Left lung (tissue), 10 donors: Measurements from ENCODE around the gene TRERF1. TPM values are rescaled to one million over a fixed set of nuclear protein-coding genes. Genes with fewer than 3 reads are reported as not detected.

Experiments used
- ATAC-seq: fragments of 200-7000 bp; cut with Tn5 transposase; one replicate; pipeline ENCODE4 v1.9.1; 2020; ENCODE audit warnings: moderate library complexity
- DNase-seq, 4 donors: peaks; one replicate each; pipeline ENCODE4 v3.0.0-alpha.2; 2013 to 2020
- H3K27ac ChIP-seq, 2 donors: fragments of 200-600 bp; sonication (generic) in 1 of 2; one replicate each; pipeline versions ENCODE4 v1.5.0 to v1.8.0; 2020 to 2021
- H3K27me3 ChIP-seq, 2 donors: fragments of 200-600 bp; sonication (generic) in 1 of 2; one replicate each; pipeline versions ENCODE4 v1.5.0 to v1.8.0; 2020 to 2021
- H3K36me3 ChIP-seq, 2 donors: fragments of 200-600 bp; sonication (generic) in 1 of 2; one replicate each; pipeline versions ENCODE4 v1.5.0 to v1.8.0; 2020 to 2021
- H3K4me1 ChIP-seq, 2 donors: fragments of 200-600 bp; one replicate each; pipeline ENCODE4 v1.8.0; 2021
- H3K4me3 ChIP-seq, 2 donors: fragments of 200-600 bp; sonication (generic) in 1 of 2; one replicate each; pipeline versions ENCODE4 v1.5.0 to v1.8.0; 2020 to 2021; ENCODE audit warnings: mild to moderate bottlenecking in 1 of 2
- H3K9me3 ChIP-seq, 2 donors: fragments of 200-600 bp; sonication (generic) in 1 of 2; one replicate each; pipeline versions ENCODE4 v1.5.0 to v1.8.0; 2020 to 2021
- intact Hi-C, 2 donors: fragments of 100-400 bp; cut with DNase I; formaldehyde crosslinking; loops; one replicate each; pipeline versions ENCODE4 v1.11.2 to v1.14.2; 2022
- polyA plus RNA-seq, 6 donors: library from polyadenylated mRNA; unstranded; fragments of 120-200 nt; gene quantifications; one replicate each; pipeline ENCODE4 v1.2.1, GENCODE V29; 2013; ENCODE audit not compliant: insufficient read length in 6 of 6
- total RNA-seq, 2 donors: library from RNA; stranded (reverse); fragmentation: NEBNext Ultra II Directional; extraction: Animal tissue kit (Norgen Biotek cat#: 25700); gene quantifications; one replicate each; pipeline ENCODE4 v1.2.1, GENCODE V29; 2021
- TF ChIP-seq, protein P1 (sequence below), 2 donors: fragments of 200-600 bp; sonication (generic) in 1 of 2; IDR thresholded peaks; one replicate each; pipeline versions ENCODE4 v1.5.0 to v1.8.0; 2021; ENCODE audit warnings: antibody characterized with exemption in 2 of 2
- donor health status: DM: no; HTN: yes; CAD: no.
- donor health status: DM: no; HTN: no; CAD: no.

The TRERF1 gene
- total and polyA plus RNA-seq, 8 donors, result 3.7 to 24.9 (median 20.7) TPM

DNA sequence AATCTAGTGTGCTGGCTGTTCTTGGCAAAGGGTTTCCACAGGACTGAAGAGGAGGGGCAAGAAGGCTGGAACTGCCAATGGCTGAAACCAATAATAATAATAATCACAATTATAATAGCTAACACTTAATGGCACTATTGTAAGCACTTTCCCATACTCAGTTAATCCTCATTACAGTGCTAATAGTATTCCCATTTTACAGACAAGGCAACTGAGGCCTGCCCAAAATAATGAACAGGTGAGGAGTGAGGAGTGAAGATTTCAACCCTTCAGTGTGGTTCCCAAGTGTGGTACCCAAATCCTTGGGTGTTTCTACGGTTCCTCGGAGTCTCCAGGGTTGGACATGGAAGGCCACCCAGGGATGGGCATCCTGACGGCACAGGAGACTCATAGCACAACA is 69.9 kb downstream of the TRERF1 start:
- intact Hi-C loops, result no loop called here
- Histone ChIP-seq H3K27me3 (no peaks in the 10 kb centered on the region), H3K9me3 (no peaks in the 10 kb centered on the region), H3K36me3 (no peaks in the 10 kb centered on the region), H3K4me1 (peaks cover 0 to 34% of the 10 kb centered on the region in 2 donors), H3K4me3 (no peak overlapping the region), H3K27ac (no peak overlapping the region)
- ATAC-seq (no peak), DNase-seq (no peak)
- TF ChIP-seq, protein P1, sequence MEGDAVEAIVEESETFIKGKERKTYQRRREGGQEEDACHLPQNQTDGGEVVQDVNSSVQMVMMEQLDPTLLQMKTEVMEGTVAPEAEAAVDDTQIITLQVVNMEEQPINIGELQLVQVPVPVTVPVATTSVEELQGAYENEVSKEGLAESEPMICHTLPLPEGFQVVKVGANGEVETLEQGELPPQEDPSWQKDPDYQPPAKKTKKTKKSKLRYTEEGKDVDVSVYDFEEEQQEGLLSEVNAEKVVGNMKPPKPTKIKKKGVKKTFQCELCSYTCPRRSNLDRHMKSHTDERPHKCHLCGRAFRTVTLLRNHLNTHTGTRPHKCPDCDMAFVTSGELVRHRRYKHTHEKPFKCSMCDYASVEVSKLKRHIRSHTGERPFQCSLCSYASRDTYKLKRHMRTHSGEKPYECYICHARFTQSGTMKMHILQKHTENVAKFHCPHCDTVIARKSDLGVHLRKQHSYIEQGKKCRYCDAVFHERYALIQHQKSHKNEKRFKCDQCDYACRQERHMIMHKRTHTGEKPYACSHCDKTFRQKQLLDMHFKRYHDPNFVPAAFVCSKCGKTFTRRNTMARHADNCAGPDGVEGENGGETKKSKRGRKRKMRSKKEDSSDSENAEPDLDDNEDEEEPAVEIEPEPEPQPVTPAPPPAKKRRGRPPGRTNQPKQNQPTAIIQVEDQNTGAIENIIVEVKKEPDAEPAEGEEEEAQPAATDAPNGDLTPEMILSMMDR (IDR thresholded peaks at IDR 0.05), result no peak

DNA sequence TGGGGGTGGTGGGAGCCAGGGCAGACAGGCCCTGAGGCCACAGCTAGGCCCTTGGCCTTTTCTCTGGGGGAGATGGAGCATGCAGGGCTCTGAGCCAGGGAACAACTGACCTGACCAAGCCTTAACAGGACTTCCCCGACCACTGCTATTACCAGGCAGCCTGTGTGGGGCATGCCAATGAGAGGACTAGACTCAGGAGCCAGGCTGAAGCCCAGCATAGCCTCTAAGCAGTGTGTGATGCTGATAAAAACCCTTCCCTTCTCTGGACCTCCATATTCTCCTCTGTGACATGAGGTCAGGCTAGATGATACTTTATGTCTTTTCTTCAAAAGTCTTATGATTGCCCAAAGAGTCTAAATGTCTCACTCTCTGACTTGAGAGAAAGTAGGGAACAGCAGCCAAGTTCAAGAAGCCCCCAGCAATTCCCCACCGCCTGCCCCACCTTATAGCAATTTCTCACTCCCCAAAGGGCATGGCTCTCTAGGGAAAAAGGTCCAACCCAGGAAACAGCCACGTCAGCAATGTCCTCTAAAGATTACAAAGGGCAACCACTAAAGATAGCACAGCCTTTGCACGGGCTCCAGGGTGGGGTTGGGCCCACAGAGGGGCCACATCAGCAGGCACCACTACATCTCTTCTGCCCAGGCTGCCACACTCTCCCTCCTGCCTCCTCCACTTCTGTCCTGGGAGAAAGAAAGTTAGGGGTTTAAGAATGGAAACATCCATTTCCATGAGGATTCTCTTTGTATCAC is 71.3 kb downstream of the TRERF1 start:
- no peak overlapping the region for H3K4me3 ChIP-seq
- H3K9me3 ChIP-seq, result no peaks in the 10 kb centered on the region
- no peaks in the 10 kb centered on the region for H3K27me3 ChIP-seq
- DNase-seq (no peak), ATAC-seq (no peak)
- intact Hi-C loops, result no loop called here
- H3K4me1 ChIP-seq, result peaks cover 0 to 36% of the 10 kb centered on the region in 2 donors
- no peak overlapping the region for H3K27ac ChIP-seq
- TF ChIP-seq, protein P1 (IDR thresholded peaks at IDR 0.05), result no peak
- H3K36me3 ChIP-seq, result no peaks in the 10 kb centered on the region

DNA sequence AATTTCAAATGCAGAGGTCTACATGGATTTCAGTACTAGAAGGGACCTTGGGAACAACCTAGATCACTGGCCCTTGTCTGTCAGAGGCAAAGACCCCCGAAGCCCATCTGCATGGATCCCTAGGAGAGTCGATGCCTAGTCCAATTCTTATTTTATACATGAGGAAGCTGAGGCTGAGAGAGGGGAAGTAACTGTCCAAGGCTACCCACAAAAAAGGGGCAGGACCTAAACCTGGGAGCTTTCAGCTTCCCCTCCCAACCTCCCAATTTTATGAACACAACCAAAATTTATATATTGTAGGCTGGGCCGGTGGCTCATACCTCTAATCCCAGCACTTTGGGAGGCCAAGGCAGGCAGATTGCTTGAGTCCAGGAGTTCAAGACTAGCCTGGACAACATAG is 73.2 kb downstream of the TRERF1 start:
- peaks cover 0 to 53% of the 10 kb centered on the region in 2 donors for H3K4me1 ChIP-seq

DNA sequence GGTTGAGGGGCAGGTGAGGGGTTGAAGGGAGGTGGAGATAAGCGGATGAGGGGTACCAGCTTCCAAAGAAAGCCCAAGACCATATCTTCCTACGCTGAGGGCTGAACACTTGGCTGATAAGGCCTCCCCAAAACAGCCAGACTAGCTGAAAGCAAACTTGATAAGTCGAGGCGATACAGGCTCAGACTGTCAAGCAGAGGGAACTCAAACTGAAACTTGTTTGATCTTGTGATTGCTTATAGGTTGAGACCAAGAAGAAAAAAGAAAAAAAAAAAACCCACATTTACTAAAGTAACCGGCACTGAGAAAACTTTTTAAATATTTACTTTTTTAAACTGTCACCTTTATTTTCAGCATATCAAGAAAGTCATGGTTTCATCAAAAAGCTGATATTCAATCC is 73.6 kb downstream of the TRERF1 start:
- Histone ChIP-seq H3K36me3 (no peaks in the 10 kb centered on the region), H3K4me1 (peaks cover 0 to 57% of the 10 kb centered on the region in 2 donors), H3K27ac (peak overlapping the region in 1 of 2 donors; percentile 33), H3K27me3 (no peaks in the 10 kb centered on the region), H3K9me3 (no peaks in the 10 kb centered on the region), H3K4me3 (no peak overlapping the region)
- TF ChIP-seq, protein P1 (IDR thresholded peaks at IDR 0.05), result no peak
- intact Hi-C loops, result no loop called here
- DNase-seq, result no peak
- no peak for ATAC-seq

More for the DNA sequence above, 73.2 kb downstream of the TRERF1 start:
- Histone ChIP-seq H3K4me3 (no peak overlapping the region), H3K27me3 (no peaks in the 10 kb centered on the region), H3K27ac (peak overlapping the region in 1 of 2 donors; percentile 33), H3K9me3 (no peaks in the 10 kb centered on the region), H3K36me3 (no peaks in the 10 kb centered on the region)
- DNase-seq, result no peak
- intact Hi-C loops, result no loop called here
- ATAC-seq, result no peak
- TF ChIP-seq, protein P1 (IDR thresholded peaks at IDR 0.05), result no peak

DNA sequence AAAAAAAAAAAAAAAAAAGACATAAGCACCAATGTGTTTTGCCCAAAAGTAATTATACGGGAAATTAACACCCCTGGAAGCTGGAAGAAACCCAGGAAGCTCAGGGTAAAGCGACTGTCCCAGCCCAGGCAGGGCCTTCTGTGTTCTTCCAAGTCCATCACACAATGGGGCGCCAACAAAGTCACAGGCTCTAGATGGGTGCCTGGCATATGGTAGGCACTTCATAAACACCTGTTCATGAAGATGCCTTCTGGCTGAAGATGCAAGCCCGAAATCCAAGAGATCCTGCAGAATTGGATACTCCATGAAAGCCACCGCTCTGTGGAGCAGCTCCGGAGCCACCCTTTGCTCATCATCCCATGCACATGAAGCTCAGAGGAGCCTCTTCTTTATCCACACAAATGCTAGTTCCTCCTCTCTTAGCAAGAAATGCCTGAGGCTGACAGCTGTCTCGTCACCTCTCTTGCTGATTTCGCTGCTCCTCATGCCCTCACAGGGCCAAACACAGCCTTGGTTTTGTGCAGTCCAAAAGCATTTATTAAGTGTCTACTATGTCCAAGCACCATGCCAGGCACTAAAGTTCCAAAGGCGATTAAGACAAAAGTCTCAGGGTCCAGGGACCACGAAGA is 76.6 kb downstream of the TRERF1 start:
- H3K36me3 ChIP-seq, result no peaks in the 10 kb centered on the region
- TF ChIP-seq, protein P1 (IDR thresholded peaks at IDR 0.05), result no peak
- ATAC-seq (no peak), DNase-seq (no peak)
- H3K9me3 ChIP-seq, result no peaks in the 10 kb centered on the region
- H3K4me3 ChIP-seq, result no peak overlapping the region
- intact Hi-C loops, result no loop called here
- peaks cover 0 to 63% of the 10 kb centered on the region in 2 donors for H3K4me1 ChIP-seq
- peak overlapping the region in 1 of 2 donors; percentile 78 for H3K27ac ChIP-seq
- H3K27me3 ChIP-seq, result no peaks in the 10 kb centered on the region
